ENCODE results near the gene ARL13B.

- TF ChIP-seq CTCF (IDR thresholded peaks at IDR 0.05) (no peak), POLR2A (IDR thresholded peaks at IDR 0.05) (no peak)
These were observed 83.7 kb downstream of the ARL13B start for GRCh38 chr3:94063496-94064119.

Data from upper lobe of left lung (tissue), 4 donors.